ENCODE data around the gene POLN.

The POLN gene
- 0 to 1.5 (median 0.13) reads per million in 17 experiments for total RNA-seq

DNA sequence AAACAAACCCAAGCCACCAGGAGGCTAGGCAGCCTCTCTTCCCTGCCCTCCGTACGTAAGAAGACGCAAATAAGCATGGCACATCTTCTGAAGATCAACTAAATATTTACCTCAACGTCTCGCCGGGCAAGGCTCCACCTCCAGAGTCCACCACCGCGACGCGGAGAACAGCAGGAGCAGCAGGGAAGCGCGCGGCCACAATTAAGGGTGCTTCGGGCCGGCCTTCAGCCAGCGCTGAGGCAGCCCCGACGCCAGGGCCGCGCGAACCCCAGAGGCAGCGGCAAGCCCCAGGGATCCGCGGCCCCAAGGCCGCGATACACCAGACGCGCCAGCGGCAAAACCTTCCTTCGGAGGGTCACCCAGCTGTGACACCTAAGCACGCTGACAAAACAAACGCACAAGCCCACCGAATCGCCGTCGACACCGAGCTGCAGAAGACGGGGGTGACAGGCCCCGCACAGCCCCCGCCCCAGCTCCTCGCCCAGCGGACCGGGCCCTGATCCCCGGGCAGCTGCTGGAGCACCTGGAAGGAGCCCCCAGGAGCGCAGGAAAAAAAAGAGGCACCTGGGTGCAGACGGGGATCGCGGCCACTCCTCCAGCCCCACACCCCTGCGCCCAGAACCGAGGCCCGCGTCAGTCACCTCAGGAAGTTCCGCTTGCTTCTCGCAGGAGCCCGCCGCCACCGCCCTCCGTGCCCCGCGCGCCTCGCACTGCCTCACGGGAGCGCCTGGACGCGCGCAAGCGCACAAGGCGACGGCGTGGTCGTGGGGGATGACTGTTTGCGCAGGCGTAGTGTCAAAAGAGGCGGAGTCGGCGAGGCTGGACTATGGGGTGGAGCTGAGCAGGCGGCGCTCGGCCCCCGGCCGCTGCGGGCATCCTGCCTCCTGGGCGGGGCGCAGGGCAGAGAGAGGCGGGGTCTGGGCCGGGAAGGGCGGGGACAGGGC lies at the start of gene POLN, which contains the start of gene HAUS3:
Gene POLN (minus strand): TSS at position 712 of the 944 bp plus-strand sequence. CDS start 12,890 bp downstream, outside the sequence.
Gene HAUS3 (minus strand): TSS at position 712 of the 944 bp plus-strand sequence. CDS start 1,175 bp downstream, outside the sequence.
- DNase-seq: peak; percentile 99 to 100 (median 99)

DNA sequence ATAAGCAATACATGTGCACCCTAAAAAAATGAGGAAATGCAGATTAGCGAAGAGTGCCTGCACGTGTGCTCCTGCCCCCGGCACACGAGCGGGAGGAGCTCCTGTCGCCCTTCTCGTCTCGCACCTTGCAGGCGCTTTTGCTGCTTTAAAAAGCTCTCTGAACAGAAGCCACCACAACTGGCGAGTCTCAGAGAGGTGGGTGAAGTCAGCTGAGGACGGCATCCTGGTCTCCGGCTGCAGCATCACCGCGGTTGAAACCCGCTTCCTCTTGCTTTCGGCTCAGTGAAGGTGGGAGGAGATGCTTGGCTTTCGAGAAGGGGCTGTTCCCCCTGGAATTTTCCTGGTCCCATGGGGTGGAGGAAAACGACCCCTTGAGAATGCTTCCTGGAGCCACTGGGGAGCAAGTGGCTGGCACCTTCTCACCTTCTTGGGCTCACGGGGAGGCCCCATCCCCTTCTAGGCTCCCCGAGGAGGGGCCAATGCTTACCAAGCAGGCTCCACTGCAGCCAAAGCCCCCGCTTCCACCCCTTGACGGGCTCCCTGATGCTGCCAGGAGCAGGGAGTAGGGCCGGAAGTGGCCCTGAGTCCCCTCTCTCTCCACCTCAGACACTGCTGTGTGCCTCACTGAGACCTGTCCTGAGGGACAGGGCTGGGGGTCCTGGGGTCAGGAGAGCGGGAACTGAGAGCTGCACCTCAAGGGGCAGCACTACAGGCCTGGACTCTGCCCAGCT lies 49.2 kb upstream of the POLN start:
- DNase-seq: peak; percentile 6 to 33 (median 18)

DNA sequence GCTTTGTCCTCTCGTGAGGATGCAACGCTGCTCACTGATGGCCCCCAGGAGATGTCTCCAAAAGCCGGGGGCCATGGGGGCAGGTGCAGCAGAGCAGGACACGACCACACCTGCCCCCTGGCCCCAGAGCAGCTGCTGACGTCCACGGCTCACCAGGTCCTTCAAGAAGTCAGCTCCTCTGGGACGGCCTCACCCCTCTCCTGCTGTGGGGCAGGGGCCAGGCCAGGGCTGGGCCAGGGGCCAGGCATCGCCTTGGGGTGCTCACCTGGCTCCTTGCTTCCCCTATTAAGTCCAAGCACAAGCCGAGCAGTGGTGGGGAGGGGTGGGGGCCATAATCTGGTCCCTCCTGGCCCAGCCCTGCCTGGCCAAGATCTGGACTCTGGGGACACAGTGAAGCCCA lies 48.6 kb upstream of the POLN start:
- no peak for DNase-seq

DNA sequence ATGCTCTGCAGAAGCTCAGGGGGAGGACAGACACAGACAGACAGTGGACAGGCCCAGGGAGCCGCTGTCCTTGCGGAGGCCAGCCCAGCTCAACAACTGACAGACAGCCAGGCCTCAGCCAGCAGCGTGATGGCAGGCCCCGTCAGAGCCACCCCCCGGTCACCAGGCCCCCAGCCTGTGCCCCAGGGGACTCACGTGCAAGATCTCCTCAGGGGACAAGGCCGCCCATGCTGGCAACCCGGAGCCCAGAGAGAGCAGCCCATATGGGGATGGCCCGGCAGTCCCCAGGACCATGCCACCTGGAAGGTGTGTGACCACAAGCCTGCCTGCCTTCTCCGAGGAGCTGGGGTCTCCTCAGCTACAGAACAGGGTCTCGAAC lies 48.0 kb upstream of the POLN start:
- DNase-seq: no peak

DNA sequence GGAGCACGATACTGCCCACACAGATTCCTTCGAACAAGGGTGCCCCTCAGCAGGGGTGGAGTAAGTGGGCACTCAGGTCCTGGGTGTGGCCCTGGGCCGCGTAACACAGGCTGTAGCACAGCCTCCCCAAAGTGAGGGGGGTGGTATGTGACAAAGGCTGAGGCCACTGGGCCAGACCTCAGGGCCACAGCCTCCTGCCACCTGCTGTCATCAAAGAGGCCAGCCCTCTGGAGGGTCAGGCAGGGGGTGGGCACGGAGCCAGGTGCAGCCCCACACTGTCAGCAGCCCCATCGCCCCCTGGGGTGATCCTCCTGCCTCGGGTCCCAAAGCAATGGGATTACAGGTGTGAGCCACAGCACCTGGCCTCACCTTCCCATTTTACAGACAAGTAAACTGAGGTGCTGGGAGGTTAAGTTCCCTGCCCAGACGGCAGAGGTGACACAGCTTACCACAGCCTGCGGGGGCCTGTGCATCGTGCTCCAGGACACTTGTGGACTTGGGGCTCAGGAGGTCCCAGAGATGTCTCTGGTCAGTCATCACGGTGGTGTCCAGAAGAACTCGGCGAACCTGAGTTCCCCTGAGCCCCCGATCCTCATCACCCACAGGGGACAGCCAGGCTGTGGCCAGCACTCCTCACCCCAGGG lies 47.5 kb upstream of the POLN start:
- no peak for DNase-seq

DNA sequence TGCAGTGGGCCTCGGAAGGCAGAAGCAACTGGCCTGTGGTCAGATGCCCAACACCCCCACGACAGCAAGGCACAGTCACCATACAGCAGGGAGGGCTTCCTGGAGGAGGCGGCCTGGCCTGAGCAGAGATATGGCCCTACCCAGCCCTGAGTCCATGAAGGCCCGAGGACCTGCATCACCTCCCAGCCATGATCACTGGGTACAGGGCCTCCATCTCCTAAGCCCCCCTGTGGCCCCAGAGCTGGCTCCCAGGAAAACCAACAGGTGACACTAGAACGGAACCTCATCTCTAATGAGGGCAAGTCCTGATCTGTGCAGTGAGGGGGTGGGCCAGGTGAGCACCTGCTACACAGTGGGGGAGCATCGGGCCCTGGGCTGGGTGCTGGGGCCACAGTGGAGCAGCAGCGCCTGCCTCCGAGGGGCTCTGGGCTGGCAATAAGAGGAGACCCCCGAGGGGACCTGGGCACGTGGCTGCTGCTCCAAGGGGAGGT lies 46.2 kb upstream of the POLN start:
- no peak for DNase-seq

DNA sequence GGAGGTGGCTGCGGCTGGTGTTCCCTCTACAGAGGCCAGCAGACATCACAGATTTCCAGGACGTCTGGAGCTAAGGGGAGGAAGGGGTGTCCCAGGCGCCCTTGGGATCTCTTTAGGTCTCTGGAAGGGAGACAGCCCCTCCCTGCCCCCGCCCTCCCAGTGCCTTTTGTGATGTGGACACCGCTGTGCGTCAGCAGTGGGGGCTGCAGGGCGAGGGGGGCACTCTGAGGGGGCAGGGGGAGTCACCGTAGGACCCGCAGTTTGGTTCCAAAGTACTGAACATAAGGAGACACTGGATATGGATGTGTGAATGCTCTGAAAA lies 45.6 kb upstream of the POLN start:
- DNase-seq: no peak

DNA sequence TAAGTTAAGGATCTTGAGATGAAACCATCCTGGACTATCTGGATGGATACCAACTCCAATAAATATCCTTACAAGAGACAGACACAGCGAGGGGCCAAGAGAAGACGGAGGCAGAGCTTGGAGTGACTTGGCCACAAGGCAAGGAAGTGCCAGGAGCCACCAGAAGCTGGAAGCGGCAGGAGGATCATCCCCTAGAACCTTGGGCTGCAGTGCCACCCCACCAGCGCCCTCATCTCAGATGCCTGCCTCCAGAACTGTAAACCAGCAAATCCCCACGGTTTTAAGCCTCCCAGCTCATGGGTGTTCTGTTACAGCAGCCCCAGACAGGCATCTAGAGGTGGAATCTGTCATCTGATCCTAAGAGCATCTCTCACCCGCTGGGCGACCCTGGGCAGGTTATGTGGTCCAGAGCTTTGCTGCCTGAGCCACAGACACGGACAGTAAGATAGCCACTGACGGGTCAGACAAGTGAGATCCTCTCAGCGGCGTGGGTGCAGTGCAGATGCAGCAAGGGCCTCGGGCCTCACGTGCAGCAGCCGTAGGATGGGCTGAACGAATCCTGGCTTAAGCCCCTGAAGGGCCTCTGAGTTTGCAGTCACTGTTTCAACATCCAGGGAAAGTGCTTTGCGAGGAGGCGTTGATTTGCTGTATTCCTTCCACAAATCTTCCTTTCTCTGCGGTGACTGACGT lies 45.1 kb upstream of the POLN start:
- no peak for DNase-seq

DNA sequence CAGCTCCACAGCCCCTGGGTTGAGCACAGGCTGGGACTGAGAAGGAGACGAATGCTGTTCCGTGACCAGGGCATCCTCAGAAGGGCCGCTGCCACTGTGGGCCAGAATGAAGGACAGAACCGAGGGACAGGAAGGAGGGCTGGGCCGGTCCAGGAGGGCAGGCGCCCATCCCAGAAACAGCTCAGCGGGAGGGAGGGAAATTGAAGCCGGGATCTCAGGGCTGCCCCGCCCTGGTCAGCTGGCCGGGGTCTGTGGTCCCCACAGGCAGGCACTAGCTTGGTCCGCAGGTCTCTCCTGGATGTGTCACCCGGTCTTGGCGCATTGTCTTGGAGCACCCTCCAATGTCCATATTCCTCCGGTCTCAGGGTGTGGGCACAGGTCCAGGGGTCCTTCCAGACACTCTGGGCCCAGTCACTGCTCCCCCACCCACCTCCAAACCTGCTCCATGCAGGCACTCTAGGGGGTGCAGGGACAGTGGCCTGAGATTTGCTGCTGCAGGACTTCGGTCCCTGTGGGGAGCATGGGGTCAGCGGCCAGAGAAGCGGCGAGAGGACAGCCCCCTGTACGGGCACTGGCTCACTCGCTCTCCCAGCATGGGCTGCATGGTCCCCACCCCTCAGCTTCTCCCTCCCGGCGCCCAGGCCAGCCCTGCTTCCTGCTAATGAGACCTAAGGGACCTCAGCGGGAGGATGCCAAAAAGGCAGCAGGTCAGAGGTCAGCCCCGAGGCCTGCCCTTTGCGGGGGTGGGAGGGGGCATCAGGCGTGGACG lies 43.9 kb upstream of the POLN start:
- DNase-seq: no peak

DNA sequence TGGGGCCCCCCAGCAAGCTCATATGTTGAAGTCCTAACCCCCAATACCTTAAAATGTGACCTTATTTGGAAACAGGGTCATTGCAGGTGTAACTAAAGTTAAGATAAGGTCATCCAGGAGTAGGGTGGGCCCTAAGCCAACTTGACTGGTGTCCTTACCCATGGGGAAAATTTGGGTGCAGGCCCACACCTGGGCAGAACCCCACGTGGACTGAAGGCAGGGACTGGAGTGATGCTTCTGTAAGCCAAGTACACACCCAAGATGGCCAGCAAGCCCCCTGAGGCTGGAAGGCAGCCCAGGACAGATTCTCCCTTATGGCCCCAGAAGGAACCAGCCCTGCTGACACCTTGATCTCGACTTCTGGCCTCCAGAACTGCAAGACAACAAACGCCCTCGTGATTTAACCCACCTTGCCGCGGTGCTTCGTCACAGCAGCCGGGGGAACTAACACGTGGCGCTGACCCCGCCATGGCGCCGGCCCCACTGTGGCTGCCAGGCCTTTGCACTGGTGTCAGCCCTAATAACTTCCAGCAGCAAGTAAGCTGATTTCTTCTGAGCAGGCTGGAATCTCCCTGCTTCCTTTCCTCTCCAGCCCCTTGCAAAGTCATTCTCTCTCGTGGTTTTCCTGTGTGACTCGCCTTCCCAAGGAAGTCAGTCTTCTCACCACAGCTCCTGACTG lies 43.2 kb upstream of the POLN start:
- DNase-seq: no peak

DNA sequence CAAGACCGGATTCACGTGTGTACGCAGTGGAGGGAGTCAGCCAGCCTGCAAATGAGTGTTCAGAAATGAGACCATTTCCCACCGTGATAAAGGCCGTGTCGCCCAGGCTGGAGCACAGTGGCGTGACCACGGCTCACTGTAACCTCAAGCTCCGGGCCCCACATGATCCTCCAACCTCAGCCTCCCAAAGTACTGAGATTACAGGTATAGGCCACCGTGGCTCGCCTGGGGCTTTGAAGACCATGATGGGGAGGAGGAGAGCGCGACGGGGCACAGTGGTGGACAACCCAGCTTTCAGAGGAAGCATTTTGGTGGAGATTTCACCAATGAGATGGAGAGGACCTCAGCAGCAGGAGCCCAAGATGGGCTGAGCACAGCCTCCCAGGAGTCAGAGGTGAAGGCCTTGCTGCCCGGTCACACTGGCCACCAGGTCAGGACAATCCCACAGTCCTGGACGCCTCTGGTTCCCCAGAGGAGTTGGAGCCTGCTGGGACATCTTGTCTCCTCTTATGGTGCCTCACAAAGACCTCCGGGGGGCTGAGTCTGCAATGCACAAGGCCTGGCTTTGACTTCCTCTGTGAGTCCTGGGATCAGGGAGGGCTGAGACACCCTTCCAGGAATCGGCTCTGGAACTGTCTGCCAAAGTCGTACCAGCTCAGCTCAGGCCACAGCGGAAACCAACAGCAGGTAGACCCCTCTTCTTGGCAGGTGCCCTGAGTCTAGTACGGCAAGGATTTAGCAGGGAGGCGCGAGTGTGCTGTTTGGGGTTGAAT lies 42.4 kb upstream of the POLN start:
- no peak for DNase-seq

DNA sequence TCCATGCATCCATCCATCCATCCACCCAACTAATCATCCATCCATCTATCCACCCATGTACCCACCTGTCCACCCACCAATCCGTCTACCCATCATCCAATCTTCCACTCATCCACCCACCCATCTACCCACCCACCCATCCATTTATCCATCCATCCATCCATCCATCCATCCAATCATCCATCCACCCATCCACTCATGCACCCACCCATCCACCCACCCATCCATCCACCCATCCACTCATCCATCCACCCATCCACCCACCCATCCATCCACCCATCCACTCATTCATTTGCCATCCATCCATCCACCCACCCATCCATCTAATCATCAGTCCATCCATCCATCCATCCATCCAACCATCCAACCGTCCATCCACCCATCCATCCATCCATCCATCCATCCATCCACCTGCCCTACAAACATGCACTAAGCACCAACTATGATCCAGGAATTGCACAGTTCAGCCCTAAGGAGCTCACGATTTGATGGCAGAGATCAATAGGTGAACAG lies 41.3 kb upstream of the POLN start:
- no peak for DNase-seq

DNA sequence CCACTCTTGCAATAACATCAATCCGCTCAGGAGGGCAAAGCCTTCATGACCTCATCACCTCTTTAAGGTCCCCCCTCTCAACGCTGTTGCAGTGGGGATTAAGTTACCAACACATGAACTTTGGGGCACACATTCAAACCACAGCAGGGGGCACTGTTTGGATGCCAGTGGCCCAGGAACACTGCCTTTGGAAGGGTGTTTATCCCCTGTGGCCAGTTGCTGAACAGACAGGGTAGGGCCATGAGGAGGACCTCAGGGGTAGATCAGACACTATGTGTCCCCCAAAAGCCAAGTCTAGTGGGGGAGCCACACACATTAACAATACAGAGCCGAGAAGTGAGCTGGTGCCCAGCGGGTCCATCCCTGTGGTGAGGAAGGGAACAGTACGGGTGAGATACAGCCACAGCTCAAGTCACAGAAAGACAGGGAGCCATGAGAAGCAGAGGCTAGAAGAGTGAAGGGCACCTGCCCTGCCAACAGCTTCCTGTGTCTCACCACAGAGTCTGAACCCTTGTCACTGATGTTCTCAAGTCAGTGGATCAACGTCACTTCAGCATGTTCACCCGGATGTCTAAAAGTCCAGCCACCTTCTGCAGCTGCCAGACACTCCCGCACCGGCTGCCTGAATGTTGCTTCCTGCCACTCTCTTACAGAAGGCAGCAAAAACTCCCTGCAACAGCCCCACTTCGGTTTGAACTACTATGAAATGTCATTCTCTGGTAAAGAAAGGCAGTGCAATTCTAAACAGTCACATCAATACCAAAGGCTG lies 39.8 kb upstream of the POLN start:
- peak; percentile 21 to 48 (median 30) for DNase-seq

DNA sequence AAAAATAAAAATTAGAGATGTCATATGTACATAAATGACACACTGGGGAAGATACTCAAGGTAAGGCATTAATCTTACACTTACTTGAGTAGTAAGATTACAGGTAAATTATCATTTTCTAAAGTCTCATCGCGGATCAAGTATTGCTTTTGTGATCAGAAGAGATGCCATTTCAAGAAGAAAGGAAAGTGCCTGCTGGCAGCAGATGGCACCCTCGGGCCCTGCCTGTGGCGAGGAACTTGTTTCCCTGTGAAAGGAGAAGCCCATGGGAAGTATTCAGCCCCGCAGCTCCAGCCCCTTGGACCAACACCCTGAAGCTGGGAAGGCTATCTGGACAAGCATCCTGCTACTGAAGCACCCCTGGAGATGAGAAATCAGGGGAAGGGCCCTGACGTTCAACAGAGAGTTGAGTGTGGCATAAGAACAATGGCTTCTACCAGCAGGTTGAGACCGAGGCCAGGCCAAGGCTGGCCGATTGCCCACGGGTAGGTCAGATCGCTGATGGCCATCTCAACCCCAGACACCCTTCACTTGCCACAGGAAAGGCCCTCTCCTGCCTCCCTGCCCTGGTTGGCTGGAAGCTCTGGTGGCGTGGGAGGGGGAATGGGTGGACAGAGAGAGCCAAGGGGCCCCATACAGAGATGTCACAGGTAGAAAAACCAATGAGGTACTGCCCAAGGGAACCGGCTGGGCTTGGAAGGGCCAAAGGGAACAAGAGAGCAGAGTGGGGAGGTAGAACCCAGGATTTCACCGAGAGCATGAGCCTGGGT lies 38.8 kb upstream of the POLN start:
- peak in 3 of 4 experiments; percentile 17 to 55 (median 28) for DNase-seq

DNA sequence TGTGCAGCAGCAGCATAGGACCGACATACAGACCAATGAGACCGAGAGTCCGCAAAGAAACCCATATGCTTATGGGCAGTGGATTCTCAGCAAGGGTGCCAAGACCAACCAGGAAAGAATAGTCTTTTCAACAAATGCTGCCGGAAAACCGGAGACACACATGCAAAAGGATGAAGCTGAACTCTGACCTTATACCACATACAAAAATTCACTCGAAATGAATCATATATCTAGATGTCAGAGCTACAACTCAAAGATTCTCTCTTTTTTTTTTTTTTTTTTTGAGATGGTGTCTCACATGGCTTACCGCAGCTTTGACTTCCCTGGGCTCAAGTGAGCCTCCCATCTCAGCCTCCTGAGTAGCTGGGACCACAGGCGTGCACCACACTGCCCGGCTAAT lies 36.0 kb upstream of the POLN start:
- no peak for DNase-seq

DNA sequence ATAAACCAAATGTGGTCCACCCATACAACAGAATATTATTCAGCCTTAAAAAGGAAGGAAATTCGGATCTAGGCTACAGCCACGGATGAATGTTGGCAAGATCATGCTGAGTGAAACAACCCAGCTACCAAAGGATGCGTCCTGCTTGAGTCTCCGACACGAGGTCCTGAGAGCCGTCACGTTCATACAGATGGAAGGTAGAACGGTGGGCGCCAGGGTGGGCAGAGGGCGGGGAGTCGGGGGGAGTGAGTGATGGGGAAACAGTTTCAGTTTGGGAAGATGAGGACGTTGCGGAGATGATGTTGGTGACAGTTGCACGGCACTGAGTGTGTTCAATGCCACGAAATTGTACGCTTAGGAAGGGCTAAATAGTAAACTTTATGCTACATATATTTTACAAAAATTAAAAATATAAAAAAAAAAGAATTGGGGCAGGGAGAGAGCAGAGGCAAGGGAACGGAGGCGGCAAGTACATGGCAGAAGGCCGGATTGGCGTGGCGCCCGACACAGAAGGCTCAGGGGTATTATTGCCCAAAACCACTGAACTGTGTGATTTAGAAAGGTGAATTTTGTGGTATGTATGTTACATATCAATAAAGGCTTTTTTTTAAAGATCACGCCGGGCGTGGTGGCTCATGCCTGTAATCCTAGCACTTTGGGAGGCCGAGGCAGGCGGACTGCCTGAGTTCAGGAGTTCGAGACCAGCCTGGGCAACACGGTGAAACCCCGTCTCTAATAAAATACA lies 34.8 kb upstream of the POLN start:
- DNase-seq: no peak

DNA sequence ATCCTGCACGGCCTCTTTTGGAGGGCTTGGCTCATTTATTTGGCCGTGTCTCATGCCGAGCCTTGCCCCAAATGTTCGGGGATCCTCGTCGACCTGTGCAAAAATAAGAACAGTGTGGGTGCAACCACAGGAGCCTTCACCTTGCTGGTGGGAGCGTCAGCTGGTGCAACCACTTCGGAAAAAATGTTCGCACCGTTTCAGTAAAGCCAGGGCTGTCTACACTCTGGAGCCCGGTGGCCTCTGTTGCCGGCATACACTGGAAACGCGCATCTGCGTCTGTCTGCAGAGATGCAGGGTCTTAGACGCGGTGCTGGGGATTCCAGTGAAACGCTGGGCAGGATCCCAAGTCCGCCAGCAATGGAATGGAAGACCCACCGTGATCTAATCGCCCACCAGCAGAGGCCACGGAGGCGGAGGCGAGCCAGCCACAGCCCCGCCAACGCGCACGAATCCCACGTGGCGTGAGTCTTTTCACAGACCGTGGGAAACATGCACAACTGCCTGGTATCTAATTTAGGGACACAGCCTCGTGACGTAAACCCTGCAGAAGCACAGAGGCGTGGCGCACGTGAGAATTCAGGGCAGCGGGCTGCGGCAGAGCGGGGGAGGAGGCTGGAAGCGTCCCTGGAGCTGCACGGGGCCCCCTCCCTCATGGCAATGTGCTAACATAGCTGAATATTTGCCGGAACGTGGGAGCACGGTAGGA lies 33.8 kb upstream of the POLN start:
- no peak for DNase-seq
